ENCODE data around the gene MID1. TPM values are rescaled to one million over a fixed set of nuclear protein-coding genes. Genes with fewer than 3 reads are reported as not detected.

The MID1 gene
- total RNA-seq, 4 donors from 2014 or later: 17.0 to 23.4 (median 19.0) TPM

GRCh38 chrX:10519761-10520160 lies 100.6 kb downstream of the MID1 start:
- Histone ChIP-seq H3K9me3 (no peaks in the 10 kb centered on the region), H3K4me3 (no peak overlapping the region), H3K36me3 (no peaks in the 10 kb centered on the region), H3K4me1 (peaks cover 0 to 7% (median 0%) of the 10 kb centered on the region in 3 donors), H3K27me3 (no peaks in the 10 kb centered on the region), H3K27ac (no peak overlapping the region)
- ATAC-seq: no peak
- TF ChIP-seq POLR2AphosphoS5 (IDR thresholded peaks at IDR 0.05) (no peak), EP300 (IDR thresholded peaks at IDR 0.05) (no peak), POLR2A (IDR thresholded peaks at IDR 0.05) (no peak), CTCF (IDR thresholded peaks at IDR 0.05) (no peak)

- TF ChIP-seq POLR2AphosphoS5 (IDR thresholded peaks at IDR 0.05): no peak
- no peak for TF ChIP-seq POLR2A (IDR thresholded peaks at IDR 0.05)
- TF ChIP-seq EP300 (IDR thresholded peaks at IDR 0.05): no peak
- no peak for TF ChIP-seq CTCF (IDR thresholded peaks at IDR 0.05)
- no peak overlapping the region for H3K27ac ChIP-seq
- no peak for ATAC-seq
- no peak overlapping the region for H3K4me3 ChIP-seq
- H3K27me3 ChIP-seq: no peaks in the 10 kb centered on the region
- no peaks in the 10 kb centered on the region for H3K9me3 ChIP-seq
- peaks cover 0 to 7% (median 0%) of the 10 kb centered on the region in 3 donors for H3K4me1 ChIP-seq
- H3K36me3 ChIP-seq: no peaks in the 10 kb centered on the region
These were observed 101.1 kb downstream of the MID1 start for GRCh38 chrX:10519278-10519677.

GRCh38 chrX:10518073-10518472 lies 102.3 kb downstream of the MID1 start:
- no peaks in the 10 kb centered on the region for H3K36me3 ChIP-seq
- H3K27me3 ChIP-seq: no peaks in the 10 kb centered on the region
- no peak for ATAC-seq
- no peaks in the 10 kb centered on the region for H3K9me3 ChIP-seq
- H3K4me1 ChIP-seq: peaks cover 0 to 7% (median 0%) of the 10 kb centered on the region in 3 donors
- no peak overlapping the region for H3K27ac ChIP-seq
- 42 to 50% methylated on average over 2 of the region's 2 CpGs for WGBS, 2 donors (ENCODE audit: low coverage in 1 of 2)
- no peak for TF ChIP-seq EP300 (IDR thresholded peaks at IDR 0.05)
- no peak for TF ChIP-seq POLR2A (IDR thresholded peaks at IDR 0.05)
- no peak for TF ChIP-seq POLR2AphosphoS5 (IDR thresholded peaks at IDR 0.05)
- TF ChIP-seq CTCF (IDR thresholded peaks at IDR 0.05): no peak
- H3K4me3 ChIP-seq: no peak overlapping the region

- H3K36me3 ChIP-seq: no peaks in the 10 kb centered on the region
- H3K27ac ChIP-seq: no peak overlapping the region
- TF ChIP-seq POLR2A (IDR thresholded peaks at IDR 0.05) (no peak), CTCF (IDR thresholded peaks at IDR 0.05) (no peak), EP300 (IDR thresholded peaks at IDR 0.05) (no peak), POLR2AphosphoS5 (IDR thresholded peaks at IDR 0.05) (no peak)
- H3K4me1 ChIP-seq: peaks cover 0 to 7% (median 0%) of the 10 kb centered on the region in 3 donors
- no peaks in the 10 kb centered on the region for H3K27me3 ChIP-seq
- no peak for ATAC-seq
- WGBS, 2 donors (ENCODE audit: low coverage in 1 of 2): 50% methylated on average over 4 of the region's 5 CpGs; no CpG with 5 or more reads in 1 of the 2 donors
- H3K4me3 ChIP-seq: no peak overlapping the region
- no peaks in the 10 kb centered on the region for H3K9me3 ChIP-seq
These were observed 103.5 kb downstream of the MID1 start for GRCh38 chrX:10516781-10517322.

- peak overlapping the region in 3 of 4 donors; percentile 5 to 38 (median 18) for H3K27ac ChIP-seq
- WGBS, 2 donors (ENCODE audit: low coverage in 1 of 2): 29 to 32% methylated on average over 4 to 6 of the region's 6 CpGs
- H3K9me3 ChIP-seq: no peaks in the 10 kb centered on the region
- H3K36me3 ChIP-seq: no peaks in the 10 kb centered on the region
- no peak for ATAC-seq
- TF ChIP-seq POLR2A (IDR thresholded peaks at IDR 0.05): no peak
- TF ChIP-seq POLR2AphosphoS5 (IDR thresholded peaks at IDR 0.05): no peak
- no peak for TF ChIP-seq EP300 (IDR thresholded peaks at IDR 0.05)
- no peak for TF ChIP-seq CTCF (IDR thresholded peaks at IDR 0.05)
- H3K4me3 ChIP-seq: no peak overlapping the region
- peaks cover 0 to 7% (median 0%) of the 10 kb centered on the region in 3 donors for H3K4me1 ChIP-seq
- no peaks in the 10 kb centered on the region for H3K27me3 ChIP-seq
These were observed 105.5 kb downstream of the MID1 start for GRCh38 chrX:10514891-10515290.
